Vagina (tissue), 2 donors: Measurements from ENCODE around the gene CD47.

Experiments
- POLR2A ChIP-seq, 2 donors: fragments of 450-650 bp; IDR thresholded peaks; one replicate each; pipeline ENCODE4 v1.6.1; 2017; ENCODE audit warnings: antibody characterized with exemption in 2 of 2, mild to moderate bottlenecking in 2 of 2, moderate library complexity in 2 of 2
- POLR2AphosphoS5 ChIP-seq, 2 donors: sonication (generic); formaldehyde crosslinking; IDR thresholded peaks; one replicate each; pipeline ENCODE4 v1.9.0; 2017; ENCODE audit warnings: antibody characterized with exemption in 2 of 2, mild to moderate bottlenecking in 2 of 2, low read depth in 1 of 2; ENCODE audit not compliant: insufficient read depth in 1 of 2
- TF ChIP-seq, protein P1 (sequence below), 3 experiments: fragments of 450-650 bp in 2 of 3; fragments of 200-600 bp in 1 of 3; sonication (generic) in 1 of 3; IDR thresholded peaks; one replicate each; pipeline ENCODE4 v1.5.1; 2017 to 2019; ENCODE audit warnings: antibody characterized with exemption in 3 of 3, mild to moderate bottlenecking in 2 of 3, moderate library complexity in 2 of 3

DNA sequence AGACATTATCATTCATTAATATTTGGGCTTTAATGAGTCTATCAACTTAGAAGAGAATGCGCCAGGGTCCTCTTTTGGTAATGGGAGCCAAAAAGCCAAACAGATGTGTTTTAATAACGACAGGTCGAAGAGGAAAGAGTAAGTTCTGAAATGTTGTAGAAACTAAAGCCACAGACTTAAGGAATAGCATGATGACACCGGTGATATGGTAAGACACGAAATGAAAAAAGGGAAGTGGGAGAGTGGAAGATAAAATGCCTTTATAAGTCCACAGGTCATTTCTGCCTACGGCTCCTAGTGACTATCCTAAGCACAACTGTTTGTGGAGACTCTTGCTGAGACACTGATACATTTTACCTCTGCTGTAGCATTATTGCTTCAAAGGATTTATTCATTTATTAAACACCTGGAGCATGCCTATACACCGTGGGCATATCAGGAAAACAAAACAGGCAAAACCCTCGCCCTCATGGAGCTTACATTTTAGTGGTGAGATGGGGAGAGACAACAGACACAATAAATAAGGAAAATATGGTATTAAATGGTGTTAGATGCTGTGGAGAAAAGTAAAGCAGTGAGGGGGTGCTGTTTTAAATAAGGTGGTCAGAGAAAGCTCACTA, 11.7 kb upstream of the CD47 start:
- TF ChIP-seq, protein P1, sequence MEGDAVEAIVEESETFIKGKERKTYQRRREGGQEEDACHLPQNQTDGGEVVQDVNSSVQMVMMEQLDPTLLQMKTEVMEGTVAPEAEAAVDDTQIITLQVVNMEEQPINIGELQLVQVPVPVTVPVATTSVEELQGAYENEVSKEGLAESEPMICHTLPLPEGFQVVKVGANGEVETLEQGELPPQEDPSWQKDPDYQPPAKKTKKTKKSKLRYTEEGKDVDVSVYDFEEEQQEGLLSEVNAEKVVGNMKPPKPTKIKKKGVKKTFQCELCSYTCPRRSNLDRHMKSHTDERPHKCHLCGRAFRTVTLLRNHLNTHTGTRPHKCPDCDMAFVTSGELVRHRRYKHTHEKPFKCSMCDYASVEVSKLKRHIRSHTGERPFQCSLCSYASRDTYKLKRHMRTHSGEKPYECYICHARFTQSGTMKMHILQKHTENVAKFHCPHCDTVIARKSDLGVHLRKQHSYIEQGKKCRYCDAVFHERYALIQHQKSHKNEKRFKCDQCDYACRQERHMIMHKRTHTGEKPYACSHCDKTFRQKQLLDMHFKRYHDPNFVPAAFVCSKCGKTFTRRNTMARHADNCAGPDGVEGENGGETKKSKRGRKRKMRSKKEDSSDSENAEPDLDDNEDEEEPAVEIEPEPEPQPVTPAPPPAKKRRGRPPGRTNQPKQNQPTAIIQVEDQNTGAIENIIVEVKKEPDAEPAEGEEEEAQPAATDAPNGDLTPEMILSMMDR (IDR thresholded peaks at IDR 0.05): no peak
- TF ChIP-seq POLR2AphosphoS5 (IDR thresholded peaks at IDR 0.05; ENCODE audit: insufficient read depth in 1 of 2, low read depth in 1 of 2) (no peak), POLR2A (IDR thresholded peaks at IDR 0.05) (no peak)
